SK-N-SH (cell line): ENCODE measurements around the gene PLEKHA8. TPM values are rescaled to one million over a fixed set of nuclear protein-coding genes. Genes with fewer than 3 reads are reported as not detected.

ENCODE experiments used
- CTCF ChIA-PET: fragments of 300-600, 350-600 bp; formaldehyde crosslinking; extraction: SDS; loops from one replicate; lab custom pipeline; 2021; lab: Yijun Ruan, JAX
- POLR2A ChIA-PET: fragments of 350-600 bp; sonication (Branson Sonifier 250); formaldehyde crosslinking; extraction: SDS; loops from one replicate; lab custom pipeline; 2020; ENCODE audit warnings: antibody characterized with exemption, inconsistent platforms; lab: Yijun Ruan, JAX
- DNase-seq: peaks from one replicate; pipeline ENCODE4 v3.0.0; 2012
- H2AFZ ChIP-seq: fragments of 200-600 bp; sonication (generic); 2 replicates; pipeline ENCODE4 v1.8.1; 2016; ENCODE audit warnings: antibody characterized with exemption, mild to moderate bottlenecking, low read depth
- H3F3A ChIP-seq: fragments of 200-600 bp; sonication (generic); replicated peaks from 2 replicates; pipeline ENCODE3; 2016; ENCODE audit warnings: antibody characterized with exemption, mild to moderate bottlenecking; ENCODE audit not compliant: insufficient read depth
- H3K27ac ChIP-seq, 2 experiments: fragments of 200-500 bp in 1 of 2; fragments of 200-600 bp in 1 of 2; sonication (Bioruptor generic) in 1 of 2; sonication (generic), shearing (Covaris generic) in 1 of 2; 2 replicates each; pipeline versions ENCODE4 v1.5.1 to v1.6.1; 2014 to 2016; ENCODE audit warnings: low read depth in 2 of 2, inconsistent platforms in 1 of 2, low read length in 1 of 2, mild to moderate bottlenecking in 1 of 2, mixed read lengths in 1 of 2
- H3K27me3 ChIP-seq: fragments of 200-600 bp; sonication (generic), shearing (Covaris generic); 2 replicates; pipeline ENCODE4 v1.6.1; 2016; ENCODE audit warnings: mixed run types; ENCODE audit not compliant: insufficient read depth
- H3K36me3 ChIP-seq, 2 experiments: fragments of 200-500 bp in 1 of 2; fragments of 200-600 bp in 1 of 2; sonication (Bioruptor generic) in 1 of 2; sonication (generic) in 1 of 2; replicated peaks in 1 of 2; 2 replicates each; pipeline versions ENCODE3 to v1.5.1; 2014 to 2016; ENCODE audit warnings: low read length in 1 of 2, mild to moderate bottlenecking in 1 of 2; ENCODE audit not compliant: insufficient read depth in 2 of 2, control insufficient read depth in 1 of 2
- H3K4me1 ChIP-seq, 2 experiments: fragments of 200-500 bp in 1 of 2; fragments of 200-600 bp in 1 of 2; sonication (Bioruptor generic) in 1 of 2; sonication (generic), shearing (Covaris generic) in 1 of 2; 2 replicates each; pipeline versions ENCODE4 v1.5.1 to v1.6.1; 2014 to 2016; ENCODE audit warnings: low read depth in 1 of 2, low read length in 1 of 2, mixed run types in 1 of 2; ENCODE audit not compliant: insufficient read depth in 2 of 2, control insufficient read depth in 1 of 2
- H3K4me2 ChIP-seq: fragments of 200-600 bp; sonication (generic), shearing (Covaris generic); 2 replicates; pipeline ENCODE4 v1.6.1; 2017; ENCODE audit warnings: mixed run types
- H3K4me3 ChIP-seq, 2 experiments: fragments of 200-500 bp in 1 of 2; fragments of 200-600 bp in 1 of 2; sonication (Bioruptor generic) in 1 of 2; sonication (generic), shearing (Covaris generic) in 1 of 2; 2 replicates each; pipeline versions ENCODE4 v1.5.1 to v1.8.1; 2014 to 2016; ENCODE audit warnings: low read depth in 2 of 2, inconsistent platforms in 1 of 2, low read length in 1 of 2, mild to moderate bottlenecking in 1 of 2, mixed read lengths in 1 of 2, moderate library complexity in 1 of 2
- H3K79me2 ChIP-seq: fragments of 200-600 bp; sonication (generic); 2 replicates; pipeline ENCODE4 v1.8.1; 2017; ENCODE audit warnings: mild to moderate bottlenecking; ENCODE audit not compliant: insufficient read depth
- H3K9ac ChIP-seq: fragments of 200-600 bp; sonication (generic); 2 replicates; pipeline ENCODE4 v1.6.1; 2017; ENCODE audit warnings: mixed run types
- H3K9me2 ChIP-seq: fragments of 200-600 bp; sonication (generic); 2 replicates; pipeline ENCODE4 v1.6.1; 2017; ENCODE audit warnings: mixed run types
- H3K9me3 ChIP-seq: fragments of 200-600 bp; sonication (generic); 2 replicates; pipeline ENCODE4 v1.6.1; 2017; ENCODE audit warnings: mixed run types, mild to moderate bottlenecking, moderate library complexity
- H4K20me1 ChIP-seq: fragments of 200-600 bp; sonication (generic); 2 replicates; pipeline ENCODE4 v1.6.1; 2017; ENCODE audit warnings: mild to moderate bottlenecking, mixed run types; ENCODE audit not compliant: insufficient read depth
- CHD2 ChIP-seq: fragments of 150-350 bp; IDR thresholded peaks from 2 replicates; pipeline ENCODE4 v1.6.1; 2018; ENCODE audit warnings: low read length; ENCODE audit not compliant: partially characterized antibody
- EP300 ChIP-seq, 2 experiments: IDR thresholded peaks; 2 replicates each; pipeline versions ENCODE4 v1.4.0 to v1.6.1; 2012; ENCODE audit warnings: borderline replicate concordance in 1 of 2, low read depth in 1 of 2, low read length in 1 of 2
- EZH2phosphoT487 ChIP-seq: fragments of 200-600 bp; sonication (generic); IDR thresholded peaks from 2 replicates; pipeline ENCODE4 v1.6.1; 2017; ENCODE audit warnings: low read depth, mixed run types, mild to moderate bottlenecking, antibody characterized with exemption, moderate library complexity, borderline replicate concordance
- FOXM1 ChIP-seq: IDR thresholded peaks from 2 replicates; pipeline ENCODE4 v1.4.0; 2012; ENCODE audit warnings: low read depth, mild to moderate bottlenecking
- GATA2 ChIP-seq: sonication (generic); formaldehyde crosslinking; IDR thresholded peaks from 2 replicates; pipeline ENCODE4 v1.5.0; 2020; ENCODE audit warnings: mild to moderate bottlenecking, missing genetic modification reagents
- JUND ChIP-seq: IDR thresholded peaks from 2 replicates; pipeline ENCODE4 v1.4.0; 2012
- MEF2A ChIP-seq: IDR thresholded peaks from 2 replicates; pipeline ENCODE4 v1.4.0; 2012; ENCODE audit warnings: low read depth, borderline replicate concordance
- MXI1 ChIP-seq: IDR thresholded peaks from 2 replicates; pipeline ENCODE4 v1.6.1; 2012; ENCODE audit warnings: mild to moderate bottlenecking, low read depth, low read length, improper control_type of control experiment
- NRF1 ChIP-seq: IDR thresholded peaks from 2 replicates; pipeline ENCODE4 v1.6.1; 2012; ENCODE audit warnings: low read depth, mild to moderate bottlenecking, low read length
- PBX3 ChIP-seq: IDR thresholded peaks from 2 replicates; pipeline ENCODE4; 2012
- POLR2AphosphoS5 ChIP-seq: IDR thresholded peaks from 2 replicates; pipeline ENCODE4 v1.6.1; 2012; ENCODE audit warnings: low read depth, low read length
- RAD21 ChIP-seq: IDR thresholded peaks from 2 replicates; pipeline ENCODE4 v1.6.1; 2012; ENCODE audit warnings: mild to moderate bottlenecking, low read length
- RXRA ChIP-seq: IDR thresholded peaks from 2 replicates; pipeline ENCODE4 v1.4.0; 2012; ENCODE audit warnings: low read depth, mild to moderate bottlenecking, borderline replicate concordance
- TAF1 ChIP-seq: IDR thresholded peaks from 2 replicates; pipeline ENCODE4 v1.6.1; 2012; ENCODE audit warnings: low read depth, mild to moderate bottlenecking, low read length, moderate library complexity, borderline replicate concordance
- USF1 ChIP-seq: IDR thresholded peaks from 2 replicates; pipeline ENCODE4 v1.4.0; 2012; ENCODE audit warnings: low read depth, borderline replicate concordance
- WGBS: methylation state at CpG from one replicate; pipeline ENCODE4 v1.1.6; 2017; ENCODE audit warnings: low lambda C conversion rate; 5-methylcytosine and 5-hydroxymethylcytosine counted together
- polyA plus RNA-seq, 3 experiments: library from polyadenylated mRNA; depleted of rRNA; stranded (reverse); fragments of >200 nt; gene quantifications; 2 replicates each; pipeline ENCODE4 v1.2.3, GENCODE V29; 2012
- TF ChIP-seq, protein P1 (sequence below): IDR thresholded peaks from 2 replicates; pipeline ENCODE4 v1.6.1; 2012; ENCODE audit warnings: mild to moderate bottlenecking, low read depth, low read length, moderate library complexity
- TF ChIP-seq, protein P2 (sequence below): IDR thresholded peaks from 2 replicates; pipeline ENCODE4 v1.4.0; 2012; ENCODE audit warnings: low read depth, borderline replicate concordance

Gene PLEKHA8
- polyA plus RNA-seq, 1 of the 3 experiments (the other 2 are of a cell fraction): 4.9 TPM

DNA sequence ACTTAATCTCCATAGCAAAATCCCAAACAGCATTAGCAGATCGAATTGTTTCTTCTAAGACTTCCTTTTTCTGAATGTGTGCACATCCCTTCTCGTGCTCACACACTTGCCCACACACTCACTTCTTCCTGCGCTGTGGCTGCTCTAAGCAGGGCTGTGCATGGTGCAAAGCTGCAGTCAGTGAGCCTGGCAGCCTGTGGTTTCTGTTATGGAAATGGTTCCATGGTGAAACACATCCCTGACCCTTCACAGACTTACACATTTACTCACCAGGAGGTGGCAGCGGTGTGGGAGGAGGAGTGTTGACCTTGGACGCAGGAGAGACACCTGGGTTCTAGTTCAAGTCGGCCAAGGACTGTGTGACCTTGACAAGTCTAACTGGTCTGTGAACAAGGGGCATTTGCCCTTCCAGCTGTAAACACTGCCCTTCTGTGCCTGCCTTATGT is 131.5 kb downstream of the PLEKHA8 start (continued):
- TF ChIP-seq, protein P1, sequence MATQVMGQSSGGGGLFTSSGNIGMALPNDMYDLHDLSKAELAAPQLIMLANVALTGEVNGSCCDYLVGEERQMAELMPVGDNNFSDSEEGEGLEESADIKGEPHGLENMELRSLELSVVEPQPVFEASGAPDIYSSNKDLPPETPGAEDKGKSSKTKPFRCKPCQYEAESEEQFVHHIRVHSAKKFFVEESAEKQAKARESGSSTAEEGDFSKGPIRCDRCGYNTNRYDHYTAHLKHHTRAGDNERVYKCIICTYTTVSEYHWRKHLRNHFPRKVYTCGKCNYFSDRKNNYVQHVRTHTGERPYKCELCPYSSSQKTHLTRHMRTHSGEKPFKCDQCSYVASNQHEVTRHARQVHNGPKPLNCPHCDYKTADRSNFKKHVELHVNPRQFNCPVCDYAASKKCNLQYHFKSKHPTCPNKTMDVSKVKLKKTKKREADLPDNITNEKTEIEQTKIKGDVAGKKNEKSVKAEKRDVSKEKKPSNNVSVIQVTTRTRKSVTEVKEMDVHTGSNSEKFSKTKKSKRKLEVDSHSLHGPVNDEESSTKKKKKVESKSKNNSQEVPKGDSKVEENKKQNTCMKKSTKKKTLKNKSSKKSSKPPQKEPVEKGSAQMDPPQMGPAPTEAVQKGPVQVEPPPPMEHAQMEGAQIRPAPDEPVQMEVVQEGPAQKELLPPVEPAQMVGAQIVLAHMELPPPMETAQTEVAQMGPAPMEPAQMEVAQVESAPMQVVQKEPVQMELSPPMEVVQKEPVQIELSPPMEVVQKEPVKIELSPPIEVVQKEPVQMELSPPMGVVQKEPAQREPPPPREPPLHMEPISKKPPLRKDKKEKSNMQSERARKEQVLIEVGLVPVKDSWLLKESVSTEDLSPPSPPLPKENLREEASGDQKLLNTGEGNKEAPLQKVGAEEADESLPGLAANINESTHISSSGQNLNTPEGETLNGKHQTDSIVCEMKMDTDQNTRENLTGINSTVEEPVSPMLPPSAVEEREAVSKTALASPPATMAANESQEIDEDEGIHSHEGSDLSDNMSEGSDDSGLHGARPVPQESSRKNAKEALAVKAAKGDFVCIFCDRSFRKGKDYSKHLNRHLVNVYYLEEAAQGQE: no peak
- TF ChIP-seq PBX3 (no peak), RXRA (no peak), MEF2A (no peak), FOXM1 (no peak), CHD2 (peak; percentile 46), USF1 (no peak), POLR2AphosphoS5 (no peak), EP300 (IDR thresholded peaks at IDR 0.05; ENCODE audit: borderline replicate concordance in 1 of 2, low read depth in 1 of 2, low read length in 1 of 2) (no peak), NRF1 (no peak)

- CTCF ChIA-PET: interaction anchor here (0.8 to 2.7 kb wide), 6 partner anchors 9 to 116 kb away, joined by 3 to 17 read pairs (median 4); no protein-coding TSS in a partner anchor
- DNase-seq: no peak
- no peak for TF ChIP-seq RAD21
- TF ChIP-seq, protein P2, sequence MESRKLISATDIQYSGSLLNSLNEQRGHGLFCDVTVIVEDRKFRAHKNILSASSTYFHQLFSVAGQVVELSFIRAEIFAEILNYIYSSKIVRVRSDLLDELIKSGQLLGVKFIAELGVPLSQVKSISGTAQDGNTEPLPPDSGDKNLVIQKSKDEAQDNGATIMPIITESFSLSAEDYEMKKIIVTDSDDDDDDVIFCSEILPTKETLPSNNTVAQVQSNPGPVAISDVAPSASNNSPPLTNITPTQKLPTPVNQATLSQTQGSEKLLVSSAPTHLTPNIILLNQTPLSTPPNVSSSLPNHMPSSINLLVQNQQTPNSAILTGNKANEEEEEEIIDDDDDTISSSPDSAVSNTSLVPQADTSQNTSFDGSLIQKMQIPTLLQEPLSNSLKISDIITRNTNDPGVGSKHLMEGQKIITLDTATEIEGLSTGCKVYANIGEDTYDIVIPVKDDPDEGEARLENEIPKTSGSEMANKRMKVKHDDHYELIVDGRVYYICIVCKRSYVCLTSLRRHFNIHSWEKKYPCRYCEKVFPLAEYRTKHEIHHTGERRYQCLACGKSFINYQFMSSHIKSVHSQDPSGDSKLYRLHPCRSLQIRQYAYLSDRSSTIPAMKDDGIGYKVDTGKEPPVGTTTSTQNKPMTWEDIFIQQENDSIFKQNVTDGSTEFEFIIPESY: no peak
- no peak for TF ChIP-seq MXI1
- TF ChIP-seq, protein P1: no peak
- TF ChIP-seq JUND: no peak
- no peak for TF ChIP-seq EP300 (IDR thresholded peaks at IDR 0.05; ENCODE audit: borderline replicate concordance in 1 of 2, low read depth in 1 of 2, low read length in 1 of 2)
- TF ChIP-seq TAF1: no peak
- no peak for TF ChIP-seq USF1
- TF ChIP-seq EZH2phosphoT487: no peak
- no peak for TF ChIP-seq GATA2 (CRISPR knock-in tag)
- TF ChIP-seq MEF2A: no peak
Measured at GRCh38 chr7:30160329-30160728, 132.1 kb downstream of the PLEKHA8 start.

More at GRCh38 chr7:30160329-30160728, 132.1 kb downstream of the PLEKHA8 start:
- peaks cover 9% of the 10 kb centered on the region for H3F3A ChIP-seq
- H3K4me1 ChIP-seq: peaks cover 7 to 11% of the 10 kb centered on the region in 2 experiments
- H3K4me2 ChIP-seq: no peak overlapping the region
- H3K27ac ChIP-seq: no peak overlapping the region
- no peaks in the 10 kb centered on the region for H3K79me2 ChIP-seq
- no peak overlapping the region for H3K9ac ChIP-seq
- POLR2A ChIA-PET: no interaction called here
- H3K9me2 ChIP-seq: no peaks in the 10 kb centered on the region
- no peak overlapping the region for H3K4me3 ChIP-seq
- H2AFZ ChIP-seq: no peak overlapping the region
- 84% methylated on average over 2 of the region's 2 CpGs for WGBS
- peaks cover 0 to 4% of the 10 kb centered on the region in 2 experiments for H3K36me3 ChIP-seq
- no peaks in the 10 kb centered on the region for H4K20me1 ChIP-seq
- H3K9me3 ChIP-seq: no peaks in the 10 kb centered on the region
- H3K27me3 ChIP-seq: no peaks in the 10 kb centered on the region
